Keratinocyte (primary cell): ENCODE results near the gene SLC44A3.

Experiments used
- CTCF ChIP-seq, 3 experiments: IDR thresholded peaks in 1 of 3; conservative IDR thresholded peaks in 1 of 3; optimal IDR thresholded peaks in 1 of 3; 2 replicates in 2 of 3; 3 replicates in 1 of 3; pipeline versions ENCODE3 to v1.5.1; 2011; ENCODE audit warnings: low read length in 3 of 3, mild to moderate bottlenecking in 3 of 3, moderate library complexity in 2 of 3, control low read depth in 1 of 3, inconsistent platforms in 1 of 3; ENCODE audit not compliant: insufficient read depth in 2 of 3; ENCODE audit errors: extremely low read depth in 1 of 3
- EZH2 ChIP-seq: IDR thresholded peaks from one replicate; pipeline ENCODE4 v1.6.1; 2012; ENCODE audit warnings: inconsistent platforms, mild to moderate bottlenecking, low read length, moderate library complexity

- TF ChIP-seq CTCF (optimal IDR thresholded peaks at IDR 0.05 in 1 of 3, IDR thresholded peaks at IDR 0.05 in 1 of 3, conservative IDR thresholded peaks at IDR 0.05 in 1 of 3; ENCODE audit: extremely low read depth in 1 of 3, insufficient read depth in 2 of 3, low read length in 3 of 3) = no peak
- TF ChIP-seq EZH2 = no peak
Measured at GRCh38 chr1:94803106-94803505, 17.1 kb upstream of the SLC44A3 start.
